ENCODE measurements around the gene PLVAP. TPM values are rescaled to one million over a fixed set of nuclear protein-coding genes. Genes with fewer than 3 reads are reported as not detected.

PLVAP gene
- total and polyA plus RNA-seq, 9 of the 15 experiments (the other 6 are each of a cell fraction or from before 2014, with no cell fraction given), result 0.09 to 0.84 (median 0.51) TPM; not detected in 4

- TF ChIP-seq NFIX (CRISPR knock-in tag; IDR thresholded peaks at IDR 0.05; ENCODE audit: low read depth) (no peak), JUND (IDR thresholded peaks at IDR 0.05; ENCODE audit: borderline replicate concordance, low read depth, low read length) (peak; percentile 65), JUND (tag; IDR thresholded peaks at IDR 0.05; ENCODE audit: borderline replicate concordance, low read depth, low read length) (peak; percentile 73; the same call in 2 of the 3 replicates), HDAC1 (IDR thresholded peaks at IDR 0.05) (0 out of 4 replicates have a peak, but pooled peaks of 1 of the 2 experiments have one; percentile 28), ARHGAP35 (IDR thresholded peaks at IDR 0.05; ENCODE audit: partially characterized antibody) (no peak), ZNF407 (IDR thresholded peaks at IDR 0.05; ENCODE audit: low read depth) (no peak), NRF1 (conservative IDR thresholded peaks at IDR 0.05 in 1 of 2, IDR thresholded peaks at IDR 0.05 in 1 of 2) (no peak), ZNF561 (CRISPR knock-in tag; conservative IDR thresholded peaks at IDR 0.05) (no peak), LCOR (CRISPR knock-in tag; IDR thresholded peaks at IDR 0.05) (no peak), MTA1 (IDR thresholded peaks at IDR 0.05; ENCODE audit: borderline replicate concordance) (peak; percentile 79; the same call in 1 of the 2 replicates), SMARCA5 (IDR thresholded peaks at IDR 0.05) (peak; percentile 47; the same call in 1 of the 2 replicates), MECOM (CRISPR knock-in tag; IDR thresholded peaks at IDR 0.05) (no peak), FOXA3 (CRISPR knock-in tag; conservative IDR thresholded peaks at IDR 0.05 in 1 of 2, IDR thresholded peaks at IDR 0.05 in 1 of 2) (no peak), ADNP (tag; IDR thresholded peaks at IDR 0.05) (no peak)
- TF ChIP-seq, protein P1, sequence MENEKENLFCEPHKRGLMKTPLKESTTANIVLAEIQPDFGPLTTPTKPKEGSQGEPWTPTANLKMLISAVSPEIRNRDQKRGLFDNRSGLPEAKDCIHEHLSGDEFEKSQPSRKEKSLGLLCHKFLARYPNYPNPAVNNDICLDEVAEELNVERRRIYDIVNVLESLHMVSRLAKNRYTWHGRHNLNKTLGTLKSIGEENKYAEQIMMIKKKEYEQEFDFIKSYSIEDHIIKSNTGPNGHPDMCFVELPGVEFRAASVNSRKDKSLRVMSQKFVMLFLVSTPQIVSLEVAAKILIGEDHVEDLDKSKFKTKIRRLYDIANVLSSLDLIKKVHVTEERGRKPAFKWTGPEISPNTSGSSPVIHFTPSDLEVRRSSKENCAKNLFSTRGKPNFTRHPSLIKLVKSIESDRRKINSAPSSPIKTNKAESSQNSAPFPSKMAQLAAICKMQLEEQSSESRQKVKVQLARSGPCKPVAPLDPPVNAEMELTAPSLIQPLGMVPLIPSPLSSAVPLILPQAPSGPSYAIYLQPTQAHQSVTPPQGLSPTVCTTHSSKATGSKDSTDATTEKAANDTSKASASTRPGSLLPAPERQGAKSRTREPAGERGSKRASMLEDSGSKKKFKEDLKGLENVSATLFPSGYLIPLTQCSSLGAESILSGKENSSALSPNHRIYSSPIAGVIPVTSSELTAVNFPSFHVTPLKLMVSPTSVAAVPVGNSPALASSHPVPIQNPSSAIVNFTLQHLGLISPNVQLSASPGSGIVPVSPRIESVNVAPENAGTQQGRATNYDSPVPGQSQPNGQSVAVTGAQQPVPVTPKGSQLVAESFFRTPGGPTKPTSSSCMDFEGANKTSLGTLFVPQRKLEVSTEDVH (IDR thresholded peaks at IDR 0.05; ENCODE audit: low read depth, partially characterized antibody), result peak; percentile 81
These were observed 25.2 kb downstream of the PLVAP start (continued) for GRCh38 chr19:17351815-17352435.

All from K562 (cell line).